HCT116 (cell line): ENCODE data around the gene LRRK1. TPM values are rescaled to one million over a fixed set of nuclear protein-coding genes. Genes with fewer than 3 reads are reported as not detected.

ENCODE experiments used
- ATAC-seq: fragments of 200-7000 bp; cut with Tn5 transposase; 2 replicates; pipeline ENCODE4 v1.9.1; 2020; ENCODE audit warnings: mild to moderate bottlenecking, moderate library complexity
- BruUV-seq: library from RNA; stranded (reverse); fragments of 400-500 nt; replicated peaks from 2 replicates; lab custom pipeline; 2021; lab: Mats Ljungman, UMichigan
- CTCF ChIA-PET: fragments of 300-600 bp; sonication (Branson Sonifier 250); formaldehyde crosslinking; loops from one replicate; lab custom pipeline; 2021; ENCODE audit warnings: antibody characterized with exemption; lab: Charles Lee
- POLR2A ChIA-PET: fragments of 300-600, 350-600 bp; sonication (Branson Sonifier 250); formaldehyde crosslinking; loops from one replicate; lab custom pipeline; 2021; ENCODE audit warnings: antibody characterized with exemption; lab: Charles Lee
- RAD21 ChIA-PET, 2 experiments: fragments of 300-600 bp; sonication (Branson Sonifier 250); formaldehyde crosslinking; loops; one replicate each; lab custom pipeline; 2023; ENCODE audit warnings: low total read pairs in 2 of 2; ENCODE audit not compliant: uncharacterized antibody in 2 of 2, unreplicated experiment in 2 of 2, low non-redundant PET in 1 of 2; lab: Charles Lee
- DNase-seq: peaks from one replicate; pipeline ENCODE4 v3.0.0-alpha.2; 2010; ENCODE audit warnings: low read depth, low spot score
- H2AFZ ChIP-seq: fragments of 200-600 bp; shearing (Covaris generic), sonication (generic); 2 replicates; pipeline ENCODE4 v1.6.1; 2017; ENCODE audit warnings: low read depth, mixed run types, mixed read lengths, antibody characterized with exemption, low read length; ENCODE audit not compliant: poor library complexity, severe bottlenecking
- H3K27ac ChIP-seq: 2 replicates; pipeline ENCODE4 v1.5.1; 2012; ENCODE audit warnings: low read depth, low read length
- H3K27me3 ChIP-seq: fragments of 200-600 bp; sonication (generic); 2 replicates; pipeline ENCODE4 v1.6.1; 2016; ENCODE audit warnings: mixed run types, low read length, mixed read lengths; ENCODE audit not compliant: insufficient read depth
- H3K36me3 ChIP-seq, 2 experiments: fragments of 200-500 bp in 1 of 2; fragments of 200-600 bp in 1 of 2; sonication (Bioruptor generic) in 1 of 2; sonication (generic) in 1 of 2; 2 replicates each; pipeline versions ENCODE4 v1.5.1 to v1.6.1; 2014 to 2016; ENCODE audit warnings: low read length in 2 of 2, inconsistent platforms in 1 of 2, mixed read lengths in 1 of 2, mixed run types in 1 of 2; ENCODE audit not compliant: insufficient read depth in 2 of 2, control insufficient read depth in 1 of 2
- H3K4me1 ChIP-seq, 2 experiments: fragments of 200-600 bp in 1 of 2; sonication (generic) in 1 of 2; 2 replicates each; pipeline versions ENCODE4 v1.5.1 to v1.6.1; 2012 to 2017; ENCODE audit warnings: low read length in 2 of 2, inconsistent platforms in 1 of 2, mild to moderate bottlenecking in 1 of 2, mixed read lengths in 1 of 2, mixed run types in 1 of 2, moderate library complexity in 1 of 2; ENCODE audit not compliant: insufficient read depth in 2 of 2, control insufficient read depth in 1 of 2
- H3K4me2 ChIP-seq: fragments of 200-600 bp; sonication (generic); 2 replicates; pipeline ENCODE4 v1.6.1; 2017; ENCODE audit warnings: mixed run types, low read length, mixed read lengths
- H3K4me3 ChIP-seq, 2 experiments: fragments of 200-600 bp in 1 of 2; sonication (generic) in 1 of 2; replicated peaks in 1 of 2; 2 replicates each; pipeline ENCODE4 v1.5.1; 2011 to 2016; ENCODE audit warnings: low read length in 2 of 2, control low read depth in 1 of 2, low read depth in 1 of 2, mild to moderate bottlenecking in 1 of 2, mixed read lengths in 1 of 2, mixed run types in 1 of 2
- H3K79me2 ChIP-seq: fragments of 200-600 bp; sonication (generic); 2 replicates; pipeline ENCODE4 v1.6.1; 2017; ENCODE audit warnings: mild to moderate bottlenecking, mixed run types, low read length, moderate library complexity, mixed read lengths; ENCODE audit not compliant: insufficient read depth
- H3K9ac ChIP-seq: fragments of 200-600 bp; sonication (generic); 2 replicates; pipeline ENCODE4 v1.6.1; 2016; ENCODE audit warnings: low read length, mixed read lengths
- H3K9me2 ChIP-seq: fragments of 200-600 bp; sonication (generic), shearing (Covaris generic); 2 replicates; pipeline ENCODE4 v1.6.1; 2017; ENCODE audit warnings: mixed run types, mild to moderate bottlenecking, moderate library complexity; ENCODE audit not compliant: insufficient read depth
- H3K9me3 ChIP-seq, 2 experiments: fragments of 200-500 bp in 1 of 2; fragments of 200-600 bp in 1 of 2; sonication (Bioruptor generic) in 1 of 2; sonication (generic) in 1 of 2; 2 replicates each; pipeline ENCODE4 v1.6.1; 2014 to 2017; ENCODE audit warnings: low read length in 2 of 2, mixed read lengths in 2 of 2, inconsistent platforms in 1 of 2, low read depth in 1 of 2, mild to moderate bottlenecking in 1 of 2, mixed run types in 1 of 2, moderate library complexity in 1 of 2; ENCODE audit not compliant: control insufficient read depth in 1 of 2, insufficient read depth in 1 of 2
- H4K20me1 ChIP-seq: fragments of 200-600 bp; sonication (generic), shearing (Covaris generic); 2 replicates; pipeline ENCODE4 v1.6.1; 2017; ENCODE audit warnings: mixed run types, mild to moderate bottlenecking, moderate library complexity; ENCODE audit not compliant: insufficient read depth
- ATF3 ChIP-seq: IDR thresholded peaks from 2 replicates; pipeline ENCODE4 v1.6.1; 2012
- CEBPB ChIP-seq: IDR thresholded peaks from 2 replicates; pipeline ENCODE4 v1.6.1; 2012; ENCODE audit warnings: low read depth
- CTCF ChIP-seq, 3 experiments: fragments of 200-600 bp in 1 of 3; sonication (generic) in 1 of 3; IDR thresholded peaks in 2 of 3; conservative IDR thresholded peaks in 1 of 3; 2 replicates each; pipeline ENCODE4 v1.5.1; 2012 to 2017; ENCODE audit warnings: low read depth in 2 of 3, low read length in 2 of 3, antibody characterized with exemption in 1 of 3, borderline replicate concordance in 1 of 3, control low read depth in 1 of 3, mild to moderate bottlenecking in 1 of 3, mixed read lengths in 1 of 3, mixed run types in 1 of 3, moderate library complexity in 1 of 3; ENCODE audit not compliant: insufficient read depth in 1 of 3
- ELF1 ChIP-seq: IDR thresholded peaks from 2 replicates; pipeline ENCODE4 v1.6.1; 2012; ENCODE audit warnings: low read depth, borderline replicate concordance
- EZH2 ChIP-seq: fragments of 200-600 bp; sonication (generic); IDR thresholded peaks from 2 replicates; pipeline ENCODE4 v1.6.1; 2017; ENCODE audit warnings: antibody characterized with exemption, mixed run types
- FOSL1 ChIP-seq: IDR thresholded peaks from 2 replicates; pipeline ENCODE4 v1.6.1; 2012; ENCODE audit warnings: low read depth
- MAX ChIP-seq: IDR thresholded peaks from 2 replicates; pipeline ENCODE4 v1.6.1; 2012
- POLR2A ChIP-seq: IDR thresholded peaks from 2 replicates; pipeline ENCODE4 v1.7.0; 2011; ENCODE audit warnings: borderline replicate concordance; ENCODE audit not compliant: insufficient read depth, insufficient read length; ENCODE audit errors: extremely low read depth
- POLR2AphosphoS5 ChIP-seq: IDR thresholded peaks from 2 replicates; pipeline ENCODE4 v1.6.1; 2011; ENCODE audit warnings: mild to moderate bottlenecking, low read depth, low read length, moderate library complexity
- RAD21 ChIP-seq: IDR thresholded peaks from 2 replicates; pipeline ENCODE4 v1.6.1; 2012; ENCODE audit warnings: low read depth, mild to moderate bottlenecking
- REST ChIP-seq: IDR thresholded peaks from 2 replicates; pipeline ENCODE4 v1.6.1; 2012; ENCODE audit warnings: low read depth
- SIN3A ChIP-seq: IDR thresholded peaks from 2 replicates; pipeline ENCODE4 v1.6.1; 2012; ENCODE audit warnings: low read depth
- SP1 ChIP-seq: IDR thresholded peaks from 2 replicates; pipeline ENCODE4 v1.6.1; 2012; ENCODE audit warnings: low read depth
- SRF ChIP-seq: IDR thresholded peaks from 2 replicates; pipeline ENCODE4 v1.6.1; 2012; ENCODE audit warnings: low read depth
- TCF7L2 ChIP-seq: IDR thresholded peaks from 2 replicates; pipeline ENCODE4 v1.7.0; 2011; ENCODE audit warnings: borderline replicate concordance, inconsistent platforms; ENCODE audit not compliant: insufficient read depth, insufficient read length; ENCODE audit errors: extremely low read depth
- ZBTB33 ChIP-seq: IDR thresholded peaks from 2 replicates; pipeline ENCODE4 v1.6.1; 2011; ENCODE audit warnings: mild to moderate bottlenecking, low read length, moderate library complexity; ENCODE audit not compliant: insufficient replicate concordance; ENCODE audit errors: extremely low read depth
- ZNF274 ChIP-seq: fragments of 200-500 bp; sonication (Bioruptor generic); IDR thresholded peaks from 2 replicates; pipeline ENCODE4 v1.6.1; 2014; ENCODE audit warnings: mild to moderate bottlenecking, low read depth, low read length, inconsistent platforms
- intact Hi-C: fragments of 100-400 bp; cut with micrococcal nuclease; formaldehyde crosslinking; loops from 2 replicates; pipeline ENCODE4 v1.10.0; 2022
- total RNA-seq: library from RNA; stranded (reverse); gene quantifications from one replicate; pipeline ENCODE4 v1.2.1, GENCODE V29; 2021; ENCODE audit not compliant: unreplicated experiment

LRRK1 gene
- total RNA-seq, 1 experiment from 2014 or later = 21.6 TPM

GRCh38 chr15:100875495-100875894 is 43.7 kb upstream of the LRRK1 start:
- H4K20me1 ChIP-seq = no peaks in the 10 kb centered on the region
- no peaks in the 10 kb centered on the region for H3K9me3 ChIP-seq
- no peaks in the 10 kb centered on the region for H3K36me3 ChIP-seq
- CTCF ChIA-PET = interaction anchor here (1.6 kb wide), 1 partner anchor 204 kb away, joined by 5 read pairs; no protein-coding TSS in a partner anchor
- H3K9me2 ChIP-seq = no peaks in the 10 kb centered on the region
- intact Hi-C loops = no loop called here
- DNase-seq (no peak), ATAC-seq (no peak)
- no peak overlapping the region for H3K4me3 ChIP-seq
- no peak for TF ChIP-seq ZBTB33
- TF ChIP-seq ZNF274 = no peak
- TF ChIP-seq POLR2A = no peak
- TF ChIP-seq SIN3A = no peak
- no peak for TF ChIP-seq CTCF (IDR thresholded peaks at IDR 0.05 in 2 of 3, conservative IDR thresholded peaks at IDR 0.05 in 1 of 3; ENCODE audit: borderline replicate concordance in 1 of 3, insufficient read depth in 1 of 3, low read depth in 2 of 3, low read length in 2 of 3)
- no peak for TF ChIP-seq MAX
- no peak for TF ChIP-seq REST
- no peak for TF ChIP-seq ATF3
- no peak for TF ChIP-seq ELF1
- TF ChIP-seq FOSL1 = no peak
- TF ChIP-seq SRF = no peak
- TF ChIP-seq SP1 = no peak
- no peak for TF ChIP-seq POLR2AphosphoS5
- TF ChIP-seq CEBPB = no peak
- no peak for TF ChIP-seq TCF7L2
- no peak for TF ChIP-seq EZH2
- no peak for TF ChIP-seq RAD21
- TF ChIP-seq, all 23 proteins: peak for 0
- RAD21 ChIA-PET = no interaction called here
- no peak overlapping the region for H2AFZ ChIP-seq
- H3K79me2 ChIP-seq = peaks cover 20% of the 10 kb centered on the region
- BruUV-seq = no TSS peak
- H3K27me3 ChIP-seq = no peaks in the 10 kb centered on the region
- H3K9ac ChIP-seq = no peak overlapping the region
- no peak overlapping the region for H3K4me2 ChIP-seq
- POLR2A ChIA-PET = no interaction called here
- H3K4me1 ChIP-seq = peaks cover 21 to 45% of the 10 kb centered on the region in 2 experiments
- H3K27ac ChIP-seq = no peak overlapping the region
